Cardiac fibroblast (primary cell): Measurements from ENCODE around the gene PPP2R2B.

Source experiments
- DNase-seq, 2 donors: peaks; one replicate each; pipeline versions ENCODE4 v3.0.0 to v3.0.0-alpha.2; 2010; ENCODE audit warnings: low read depth in 2 of 2
- H3K4me3 ChIP-seq, 2 donors: replicated peaks in 1 of 2; 1 replicate in 1 of 2; 2 replicates in 1 of 2; pipeline ENCODE4 v1.5.1; 2011; ENCODE audit warnings: low read depth in 2 of 2, low read length in 2 of 2, mild to moderate bottlenecking in 2 of 2, moderate library complexity in 1 of 2
- CTCF ChIP-seq: IDR thresholded peaks from one replicate; pipeline ENCODE4 v1.5.1; 2011; ENCODE audit warnings: low read depth, mild to moderate bottlenecking, low read length, inconsistent platforms

PPP2R2B gene

GRCh38 chr5:146606893-146607292 is 271.7 kb downstream of the PPP2R2B start:
- no peak overlapping the region for H3K4me3 ChIP-seq
- no peak for TF ChIP-seq CTCF
- no peak for DNase-seq

- no peak for TF ChIP-seq CTCF
- H3K4me3 ChIP-seq, result no peak overlapping the region
- DNase-seq, result no peak
Observed at GRCh38 chr5:146600376-146600775, 278.2 kb downstream of the PPP2R2B start.

DNA sequence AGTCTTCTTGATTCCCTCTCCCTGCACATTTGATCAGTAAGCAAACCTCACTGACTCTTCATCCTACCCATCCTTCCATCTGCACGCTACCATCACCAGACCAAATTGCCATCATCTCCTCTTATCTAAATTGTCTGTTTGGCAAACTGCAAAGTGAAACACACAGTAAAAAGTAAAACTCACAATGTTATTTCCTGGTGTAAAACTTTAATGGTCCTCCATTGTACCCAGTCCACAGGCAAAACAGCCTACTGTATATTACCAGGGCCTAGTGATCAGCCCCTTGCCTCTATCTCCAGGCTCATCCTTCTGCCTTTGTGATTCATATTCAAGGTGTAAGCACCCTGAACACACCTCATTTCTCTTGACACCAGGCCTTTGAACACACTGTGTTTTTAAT is 279.3 kb downstream of the PPP2R2B start:
- no peak overlapping the region for H3K4me3 ChIP-seq
- DNase-seq, result no peak
- no peak for TF ChIP-seq CTCF

GRCh38 chr5:146595088-146595487 is 283.5 kb downstream of the PPP2R2B start:
- no peak overlapping the region for H3K4me3 ChIP-seq
- no peak for DNase-seq
- no peak for TF ChIP-seq CTCF

DNA sequence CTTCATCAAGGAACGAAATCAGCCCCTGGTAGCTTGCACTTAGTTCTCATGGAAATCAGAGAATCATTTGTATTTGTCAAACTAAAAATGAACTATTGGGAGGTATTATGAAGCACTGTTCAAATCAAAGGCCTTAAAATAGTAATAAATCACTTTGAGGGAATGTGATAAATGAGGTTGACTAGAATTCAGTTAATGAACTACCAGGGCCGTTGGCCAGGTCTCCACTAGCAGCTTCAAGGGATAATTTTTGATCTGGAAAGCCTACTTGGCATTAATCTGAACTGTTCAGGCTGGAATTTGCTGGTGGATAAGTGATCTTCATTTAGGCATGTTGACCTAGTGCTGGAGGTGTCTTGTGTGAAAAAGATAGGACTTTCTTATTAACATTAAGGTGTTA is 286.2 kb downstream of the PPP2R2B start:
- H3K4me3 ChIP-seq, result no peak overlapping the region
- no peak for TF ChIP-seq CTCF
- no peak for DNase-seq

DNA sequence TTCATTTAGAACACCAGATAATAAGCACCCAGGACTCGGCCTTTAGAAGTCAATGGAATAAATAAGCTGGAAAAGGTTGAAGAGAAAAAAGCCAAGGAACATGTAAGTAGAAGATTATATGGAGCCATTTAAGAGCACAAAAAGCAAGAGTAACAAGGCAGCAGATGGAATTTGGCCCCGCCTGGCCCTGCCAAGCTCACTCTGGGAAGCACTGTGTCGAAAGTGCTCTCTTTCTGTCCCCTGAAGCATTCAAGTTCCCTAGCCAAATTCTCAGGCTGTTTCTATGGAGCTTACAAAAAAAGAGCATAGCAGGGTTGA is 289.6 kb downstream of the PPP2R2B start:
- DNase-seq, result no peak

More for the DNA sequence above, 289.6 kb downstream of the PPP2R2B start:
- H3K4me3 ChIP-seq, result no peak overlapping the region
- no peak for TF ChIP-seq CTCF
